BJ (cell line): ENCODE results near the gene GLI3. TPM values are rescaled to one million over a fixed set of nuclear protein-coding genes. Genes with fewer than 3 reads are reported as not detected.
A peak's percentile ranks its signal among the peaks of the same experiment; 100 is the strongest.

Experiments used
- CTCF ChIA-PET: fragments of 350-600 bp; formaldehyde crosslinking; extraction: SDS; loops from one replicate; lab custom pipeline; 2021; ENCODE audit warnings: antibody characterized with exemption, inconsistent platforms; lab: Yijun Ruan, JAX
- POLR2A ChIA-PET: fragments of 300-600 bp; sonication (Branson Sonifier 250); formaldehyde crosslinking; extraction: SDS; loops from one replicate; lab custom pipeline; 2021; ENCODE audit warnings: antibody characterized with exemption; lab: Charles Lee
- DNase-seq: peaks from one replicate; pipeline ENCODE4 v3.0.0-alpha.2; 2011; ENCODE audit warnings: low read depth
- H3K27me3 ChIP-seq: 2 replicates; pipeline ENCODE4 v1.6.0; 2011; ENCODE audit warnings: low read length; ENCODE audit not compliant: control insufficient read depth, insufficient read depth
- H3K36me3 ChIP-seq: 2 replicates; pipeline ENCODE4 v1.5.1; 2011; ENCODE audit warnings: low read length; ENCODE audit not compliant: control insufficient read depth, insufficient read depth
- H3K4me3 ChIP-seq: 2 replicates; pipeline ENCODE4 v1.5.1; 2011; ENCODE audit warnings: low read depth, mild to moderate bottlenecking, control low read depth, low read length
- polyA plus RNA-seq: library from polyadenylated mRNA; depleted of rRNA; stranded (reverse); fragments of >200 nt; gene quantifications from 2 replicates; pipeline ENCODE4 v1.2.3, GENCODE V29; 2011
- TF ChIP-seq, protein P1 (sequence below): IDR thresholded peaks from 2 replicates; pipeline ENCODE4 v1.5.1; 2011; ENCODE audit warnings: low read depth, mild to moderate bottlenecking, control low read depth, inconsistent platforms, low read length, moderate library complexity; ENCODE audit not compliant: insufficient read depth

Gene GLI3
- polyA plus RNA-seq, 1 experiment, result 5.1 TPM

DNA sequence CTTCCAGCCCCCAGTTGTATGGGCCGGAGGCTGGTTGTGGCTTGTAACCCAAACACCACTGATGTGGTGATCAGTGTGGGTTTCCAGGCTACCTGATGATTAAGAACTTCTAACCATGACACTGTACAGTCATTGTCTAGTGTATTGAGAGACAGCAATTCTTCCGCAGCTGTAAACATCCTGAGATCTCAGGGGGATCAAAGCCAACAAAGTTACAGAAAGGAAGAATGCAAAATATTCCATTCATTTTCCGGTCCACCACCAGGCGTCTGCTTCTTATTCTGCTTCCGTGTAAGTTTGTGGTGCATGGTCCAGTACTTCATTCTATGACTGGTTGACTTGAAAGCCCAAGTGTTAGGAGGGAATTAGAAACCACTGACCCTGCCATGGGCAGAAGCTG lies 10.3 kb upstream of the GLI3 start:
- Histone ChIP-seq H3K4me3 (no peak overlapping the region), H3K36me3 (no peaks in the 10 kb centered on the region), H3K27me3 (no peaks in the 10 kb centered on the region)
- TF ChIP-seq, protein P1, sequence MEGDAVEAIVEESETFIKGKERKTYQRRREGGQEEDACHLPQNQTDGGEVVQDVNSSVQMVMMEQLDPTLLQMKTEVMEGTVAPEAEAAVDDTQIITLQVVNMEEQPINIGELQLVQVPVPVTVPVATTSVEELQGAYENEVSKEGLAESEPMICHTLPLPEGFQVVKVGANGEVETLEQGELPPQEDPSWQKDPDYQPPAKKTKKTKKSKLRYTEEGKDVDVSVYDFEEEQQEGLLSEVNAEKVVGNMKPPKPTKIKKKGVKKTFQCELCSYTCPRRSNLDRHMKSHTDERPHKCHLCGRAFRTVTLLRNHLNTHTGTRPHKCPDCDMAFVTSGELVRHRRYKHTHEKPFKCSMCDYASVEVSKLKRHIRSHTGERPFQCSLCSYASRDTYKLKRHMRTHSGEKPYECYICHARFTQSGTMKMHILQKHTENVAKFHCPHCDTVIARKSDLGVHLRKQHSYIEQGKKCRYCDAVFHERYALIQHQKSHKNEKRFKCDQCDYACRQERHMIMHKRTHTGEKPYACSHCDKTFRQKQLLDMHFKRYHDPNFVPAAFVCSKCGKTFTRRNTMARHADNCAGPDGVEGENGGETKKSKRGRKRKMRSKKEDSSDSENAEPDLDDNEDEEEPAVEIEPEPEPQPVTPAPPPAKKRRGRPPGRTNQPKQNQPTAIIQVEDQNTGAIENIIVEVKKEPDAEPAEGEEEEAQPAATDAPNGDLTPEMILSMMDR, result peak; percentile 35
- CTCF ChIA-PET, result interaction anchor here (0.6 to 1.7 kb wide), 5 partner anchors 14 to 391 kb away, joined by 3 to 4 read pairs (median 3); no protein-coding TSS in a partner anchor
- no peak for DNase-seq
- POLR2A ChIA-PET, result no interaction called here

GRCh38 chr7:42244828-42245227 lies 7.8 kb upstream of the GLI3 start:
- POLR2A ChIA-PET, result no interaction called here
- H3K36me3 ChIP-seq, result no peaks in the 10 kb centered on the region
- TF ChIP-seq, protein P1, result no peak
- DNase-seq, result no peak
- CTCF ChIA-PET, result interaction anchor here (0.8 to 1.5 kb wide), 4 partner anchors 267 to 330 kb away, joined by 3 to 4 read pairs (median 4); no protein-coding TSS in a partner anchor
- no peaks in the 10 kb centered on the region for H3K27me3 ChIP-seq
- no peak overlapping the region for H3K4me3 ChIP-seq

DNA sequence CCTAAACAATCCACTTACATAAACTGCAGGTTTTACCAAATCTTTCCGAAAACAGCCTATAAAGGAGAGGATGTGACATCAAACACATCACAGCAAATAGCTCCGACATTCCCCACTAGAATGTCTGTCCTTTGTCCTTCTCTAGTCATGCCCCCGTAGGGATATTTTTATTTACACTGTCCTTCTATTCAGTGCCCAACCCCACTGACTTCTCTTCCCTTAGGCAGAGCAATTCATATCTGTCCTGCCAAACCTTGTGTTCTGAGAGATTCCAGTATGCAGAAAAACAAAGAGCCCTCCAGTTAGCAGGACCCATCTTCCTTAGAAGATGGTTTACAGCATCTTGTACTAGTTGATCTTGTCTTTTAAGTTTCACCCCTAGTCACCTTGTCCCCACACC lies 5.4 kb upstream of the GLI3 start:
- POLR2A ChIA-PET, result no interaction called here
- TF ChIP-seq, protein P1, result no peak
- no peaks in the 10 kb centered on the region for H3K36me3 ChIP-seq
- DNase-seq, result no peak
- H3K27me3 ChIP-seq, result no peaks in the 10 kb centered on the region
- H3K4me3 ChIP-seq, result no peak overlapping the region
- CTCF ChIA-PET, result interaction anchor here (1.2 kb wide), 1 partner anchor 264 kb away, joined by 3 read pairs; no protein-coding TSS in a partner anchor

DNA sequence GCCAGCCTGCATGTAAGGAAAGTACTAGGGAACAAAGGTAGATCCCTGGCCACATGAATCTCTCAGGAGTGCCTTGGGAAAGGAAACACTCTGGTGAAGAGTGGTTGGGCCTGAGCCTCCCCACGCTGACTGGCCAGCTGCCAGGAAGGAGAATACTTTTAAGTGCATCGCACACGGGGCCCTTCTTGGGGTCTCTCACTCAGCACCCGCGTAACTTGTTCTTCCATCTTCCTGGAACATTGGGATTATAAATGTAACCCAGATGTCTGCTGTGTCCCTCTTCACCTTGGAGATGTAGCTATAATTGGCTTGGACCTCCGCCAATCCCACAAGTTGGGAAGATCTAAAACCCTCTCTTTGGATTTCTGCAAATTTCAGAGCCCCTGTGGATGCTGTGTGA lies 4.4 kb upstream of the GLI3 start:
- no peak overlapping the region for H3K4me3 ChIP-seq
- no peak for DNase-seq
- TF ChIP-seq, protein P1, result no peak
- H3K27me3 ChIP-seq, result no peaks in the 10 kb centered on the region
- H3K36me3 ChIP-seq, result no peaks in the 10 kb centered on the region
- ChIA-PET CTCF (no interaction called here), POLR2A (no interaction called here)

DNA sequence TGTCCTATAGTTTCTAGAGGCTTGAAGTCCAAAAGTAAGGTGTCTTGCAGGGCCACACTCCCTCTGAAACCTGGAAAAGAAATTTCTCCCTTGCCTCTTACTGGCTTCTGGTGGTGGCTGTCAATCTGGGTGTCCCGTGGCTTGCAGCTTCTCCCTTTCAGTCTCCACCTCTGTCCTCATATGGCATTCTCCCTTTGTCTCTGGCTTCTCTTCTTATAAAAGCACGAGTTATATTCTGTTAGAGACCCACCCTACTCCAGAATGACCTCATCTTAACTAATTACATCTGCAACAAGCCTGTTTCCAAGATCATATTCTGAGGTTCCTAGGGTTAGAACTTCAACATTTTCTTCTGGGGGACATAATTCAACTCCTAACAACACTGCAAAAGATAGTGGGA lies 3.4 kb upstream of the GLI3 start:
- TF ChIP-seq, protein P1, result no peak
- POLR2A ChIA-PET, result no interaction called here
- Histone ChIP-seq H3K36me3 (no peaks in the 10 kb centered on the region), H3K4me3 (no peak overlapping the region), H3K27me3 (no peaks in the 10 kb centered on the region)
- no peak for DNase-seq
- CTCF ChIA-PET, result interaction anchor here (1.3 kb wide), 1 partner anchor 262 kb away, joined by 3 read pairs; no protein-coding TSS in a partner anchor
